ENCODE measurements around the gene AMDHD2. TPM values are rescaled to one million over a fixed set of nuclear protein-coding genes. Genes with fewer than 3 reads are reported as not detected.
A peak's percentile ranks its signal among the peaks of the same experiment; 100 is the strongest.

AMDHD2 gene
- total and polyA plus RNA-seq, 2 of the 8 experiments (the other 6 are each of a cell fraction or from before 2014, with no cell fraction given): 43.0 to 54.6 TPM

- TF ChIP-seq, protein P1, sequence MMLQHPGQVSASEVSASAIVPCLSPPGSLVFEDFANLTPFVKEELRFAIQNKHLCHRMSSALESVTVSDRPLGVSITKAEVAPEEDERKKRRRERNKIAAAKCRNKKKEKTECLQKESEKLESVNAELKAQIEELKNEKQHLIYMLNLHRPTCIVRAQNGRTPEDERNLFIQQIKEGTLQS (IDR thresholded peaks at IDR 0.05; ENCODE audit: insufficient read depth, low read depth, low read length): no peak
- TF ChIP-seq CREB1 (IDR thresholded peaks at IDR 0.05) (no peak), NANOG (IDR thresholded peaks at IDR 0.05; ENCODE audit: insufficient read depth, low read depth, low read length, poor library complexity, severe bottlenecking) (no peak), NRF1 (IDR thresholded peaks at IDR 0.05; ENCODE audit: low read depth, low read length) (no peak), SP1 (IDR thresholded peaks at IDR 0.05; ENCODE audit: low read depth, low read length) (no peak), SIRT6 (IDR thresholded peaks at IDR 0.05; ENCODE audit: low read length) (no peak), TEAD4 (IDR thresholded peaks at IDR 0.05; ENCODE audit: low read depth, low read length) (no peak), CBX8 (IDR thresholded peaks at IDR 0.05; ENCODE audit: borderline replicate concordance, low read depth, low read length) (no peak), EZH2 (IDR thresholded peaks at IDR 0.05; ENCODE audit: low read depth, low read length, severe bottlenecking) (no peak), KDM4A (IDR thresholded peaks at IDR 0.05; ENCODE audit: low read depth, low read length, severe bottlenecking) (peak; percentile 51), POLR2A (IDR thresholded peaks at IDR 0.05; ENCODE audit: control extremely low read depth in 1 of 2, low read depth in 2 of 2, low read length in 2 of 2) (no peak), ZNF274 (IDR thresholded peaks at IDR 0.05; ENCODE audit: borderline replicate concordance, extremely low read depth, low read length) (no peak), TAF1 (IDR thresholded peaks at IDR 0.05; ENCODE audit: low read depth, low read length) (no peak), SIN3A (conservative IDR thresholded peaks at IDR 0.05 in 1 of 2, IDR thresholded peaks at IDR 0.05 in 1 of 2; ENCODE audit: low read depth in 1 of 2, low read length in 2 of 2) (no peak), EGR1 (IDR thresholded peaks at IDR 0.05; ENCODE audit: borderline replicate concordance, low read depth, low read length) (no peak), POLR2AphosphoS5 (IDR thresholded peaks at IDR 0.05; ENCODE audit: low read depth, low read length) (no peak), CTBP2 (IDR thresholded peaks at IDR 0.05; ENCODE audit: borderline replicate concordance, insufficient read depth, insufficient read length, low read length) (no peak), SRF (IDR thresholded peaks at IDR 0.05; ENCODE audit: low read depth, low read length) (no peak), JUN (IDR thresholded peaks at IDR 0.05; ENCODE audit: low read depth, low read length) (no peak), CBX5 (IDR thresholded peaks at IDR 0.05; ENCODE audit: low read depth, low read length) (no peak), MAFK (IDR thresholded peaks at IDR 0.05; ENCODE audit: low read depth, low read length) (no peak), KDM5A (IDR thresholded peaks at IDR 0.05; ENCODE audit: low read length) (no peak), RAD21 (IDR thresholded peaks at IDR 0.05 in 1 of 2, conservative IDR thresholded peaks at IDR 0.05 in 1 of 2; ENCODE audit: low read depth in 2 of 2, low read length in 2 of 2) (no peak), SP4 (IDR thresholded peaks at IDR 0.05; ENCODE audit: low read length) (no peak), BACH1 (IDR thresholded peaks at IDR 0.05; ENCODE audit: low read length) (no peak)
These were observed 48.3 kb upstream of the AMDHD2 start (continued) for GRCh38 chr16:2471653-2472487.

Measured in H1 (cell line).